HCEC 1CT (cell line): ENCODE results near the gene DIAPH1.

ENCODE experiments used
- DNase-seq: peaks from one replicate; pipeline ENCODE4 v3.0.0-alpha.2; 2017

Gene DIAPH1

DNA sequence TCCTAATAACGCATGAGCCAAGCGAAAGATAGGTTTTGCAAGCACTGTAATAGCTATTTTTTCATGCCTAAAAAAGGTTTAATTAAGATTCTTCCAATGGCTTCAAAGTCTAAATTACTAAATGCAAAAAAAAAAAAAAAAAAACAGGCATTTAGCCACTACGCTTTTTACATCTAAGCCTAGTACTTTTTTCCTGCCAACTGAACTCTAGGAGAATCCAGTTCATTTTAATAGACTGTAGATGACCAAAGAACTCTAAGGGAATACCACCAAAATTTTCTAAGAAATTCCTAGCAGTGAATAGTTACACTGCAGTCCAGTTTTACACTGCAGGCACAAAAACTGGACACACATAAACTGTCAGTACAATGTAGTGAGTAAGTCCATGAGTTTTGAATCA lies 9.8 kb downstream of the DIAPH1 start:
- no peak for DNase-seq

- no peak for DNase-seq
Observed at GRCh38 chr5:141608557-141608956, 10.2 kb downstream of the DIAPH1 start.

DNA sequence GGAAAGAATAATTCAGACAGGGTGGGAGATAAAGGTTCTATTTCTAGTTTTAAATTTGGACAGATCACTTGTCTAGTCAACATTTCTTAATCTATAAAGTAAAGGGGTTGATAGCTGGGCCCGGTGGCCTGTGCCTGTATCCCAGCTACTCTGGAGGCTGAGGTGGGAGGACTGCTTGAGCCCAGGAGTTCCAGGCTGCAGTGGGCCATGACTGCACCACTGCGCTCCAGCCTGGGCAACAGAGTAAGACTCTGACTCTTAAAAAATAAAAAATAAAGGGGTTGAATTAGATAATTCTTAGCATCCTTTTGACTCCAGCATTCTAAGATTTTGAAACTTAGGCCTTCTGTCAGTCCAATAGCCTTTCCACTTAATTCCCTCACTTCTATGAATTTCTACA lies 10.8 kb downstream of the DIAPH1 start:
- DNase-seq = no peak

DNA sequence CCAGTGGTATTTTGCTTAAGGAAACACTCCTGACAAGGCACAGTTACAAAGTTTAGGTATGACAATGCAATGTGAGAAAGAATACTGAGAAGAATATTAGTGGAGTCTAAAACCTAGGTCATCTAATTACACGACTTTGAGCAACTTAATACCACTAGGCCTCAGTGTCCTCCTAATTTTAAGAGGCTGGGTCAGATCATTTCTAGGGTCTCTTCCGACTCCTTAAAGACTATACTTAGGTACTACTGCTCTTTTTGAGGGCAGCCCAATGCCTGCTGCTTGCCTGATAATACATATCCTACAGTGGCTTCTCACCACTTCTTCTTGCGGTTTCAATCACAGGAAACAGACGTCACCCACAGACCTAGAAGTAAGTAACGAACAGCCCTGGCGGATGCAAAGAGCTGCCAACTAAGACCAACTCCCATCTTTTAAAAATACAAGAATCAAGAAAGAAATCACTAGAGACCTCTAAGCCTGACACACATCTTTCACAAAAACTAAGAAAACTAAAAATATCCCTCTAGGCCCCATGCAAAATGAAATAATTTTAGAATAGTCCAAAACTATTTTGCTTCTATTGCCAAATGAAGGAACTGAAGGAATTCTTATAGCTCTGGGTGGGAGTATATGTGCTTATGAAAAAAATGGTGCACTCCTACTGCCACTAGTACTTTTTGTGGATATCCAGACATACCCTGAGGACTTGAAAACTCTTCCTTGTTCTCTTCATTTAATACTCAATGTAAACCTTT lies 13.1 kb downstream of the DIAPH1 start:
- DNase-seq = no peak

DNA sequence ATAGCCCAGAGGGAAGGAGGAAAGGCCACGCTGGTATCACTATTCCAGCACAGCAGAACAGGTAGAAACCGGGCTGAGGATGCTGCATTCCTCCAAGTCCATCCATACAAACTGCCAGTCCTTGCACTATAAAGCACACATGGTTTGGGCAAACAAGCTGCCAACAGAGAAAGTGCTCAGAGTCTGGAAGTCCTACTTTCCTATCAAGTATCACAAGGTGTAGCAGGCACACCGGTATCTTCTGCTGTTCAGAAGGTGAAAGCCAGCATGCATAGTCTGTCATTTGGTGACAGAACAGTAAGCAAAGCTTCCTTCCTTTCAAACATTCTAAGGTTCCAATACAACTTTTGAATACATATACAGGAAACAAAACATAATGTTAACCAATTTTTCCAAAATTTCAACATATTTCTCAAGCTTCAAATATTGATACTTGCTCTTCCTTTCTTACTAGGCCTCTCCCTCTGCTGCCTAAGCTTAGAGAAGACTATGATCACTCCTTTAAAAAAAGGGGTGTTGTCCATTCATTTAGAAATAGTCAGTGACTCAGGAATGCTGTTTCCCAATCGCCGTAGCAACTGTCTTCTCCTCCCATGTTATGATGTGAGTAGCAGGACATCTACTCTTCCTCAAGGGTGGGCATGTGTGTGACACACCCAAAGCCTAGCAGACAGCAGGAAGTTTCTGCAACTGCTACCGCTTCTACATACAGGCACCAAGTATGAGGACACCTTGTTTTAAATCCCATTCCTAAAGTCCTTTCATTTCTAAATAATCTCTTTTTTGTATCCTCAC lies 14.7 kb downstream of the DIAPH1 start:
- peak; percentile 94 for DNase-seq

DNA sequence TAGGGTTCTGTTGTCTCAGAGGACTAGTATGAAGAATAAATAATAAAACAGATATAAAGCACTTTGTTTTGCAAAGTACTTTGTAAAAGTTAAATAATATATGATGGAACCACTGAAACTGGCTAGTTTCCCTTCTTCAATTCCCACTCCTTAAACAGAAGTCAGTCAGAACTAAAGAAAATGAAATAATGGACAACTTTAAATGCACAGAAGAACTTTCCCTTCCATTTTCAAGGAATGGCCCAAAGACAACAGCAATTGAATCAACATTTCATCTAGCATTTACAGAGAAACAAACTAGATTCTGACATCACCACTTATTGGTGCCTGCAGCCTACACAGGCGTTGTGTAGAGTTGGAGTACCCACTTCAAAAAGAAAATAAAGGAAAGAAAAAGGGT lies 16.2 kb downstream of the DIAPH1 start:
- no peak for DNase-seq

- DNase-seq = peak; percentile 45
Observed at GRCh38 chr5:141598391-141599345, 20.1 kb downstream of the DIAPH1 start.

DNA sequence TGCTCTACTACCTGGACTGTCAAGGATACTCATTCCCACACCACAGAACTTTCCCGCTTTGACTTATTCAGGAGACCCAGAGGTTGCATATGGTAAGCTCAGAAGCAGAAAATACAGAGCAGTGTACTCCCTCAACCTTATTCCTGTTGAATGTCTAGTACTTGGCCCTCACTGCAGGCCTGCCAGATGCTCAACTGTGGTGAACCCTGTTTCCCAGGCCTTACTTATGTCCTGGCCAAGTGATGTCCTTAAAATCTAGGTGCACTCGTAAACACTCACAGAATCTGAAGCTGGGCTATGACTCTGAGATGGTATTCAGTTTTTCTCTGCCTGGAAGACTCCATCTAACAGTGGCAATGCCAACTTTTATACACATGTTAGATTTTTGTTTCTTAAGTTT lies 21.0 kb downstream of the DIAPH1 start:
- no peak for DNase-seq

- DNase-seq = no peak
Observed at GRCh38 chr5:141597394-141597793, 21.4 kb downstream of the DIAPH1 start.

DNA sequence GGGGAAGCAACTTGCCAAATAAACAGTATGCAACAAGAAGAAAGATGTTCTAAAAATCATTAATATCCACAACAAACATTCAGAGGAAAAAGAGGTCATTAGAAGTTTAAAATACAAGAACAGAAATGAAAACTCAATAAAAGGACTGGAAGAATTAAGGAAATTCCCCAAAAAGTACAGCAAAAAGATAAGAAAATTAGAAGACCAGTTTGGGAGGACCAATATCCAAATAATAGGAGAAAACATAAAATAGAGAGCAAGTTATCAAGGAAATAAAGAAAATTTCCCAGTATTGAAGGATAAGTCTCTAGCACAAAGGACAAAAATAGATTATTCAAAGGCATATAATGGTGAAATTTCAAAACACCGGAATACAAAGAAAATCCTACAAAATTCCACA lies 21.9 kb downstream of the DIAPH1 start:
- DNase-seq = no peak

DNA sequence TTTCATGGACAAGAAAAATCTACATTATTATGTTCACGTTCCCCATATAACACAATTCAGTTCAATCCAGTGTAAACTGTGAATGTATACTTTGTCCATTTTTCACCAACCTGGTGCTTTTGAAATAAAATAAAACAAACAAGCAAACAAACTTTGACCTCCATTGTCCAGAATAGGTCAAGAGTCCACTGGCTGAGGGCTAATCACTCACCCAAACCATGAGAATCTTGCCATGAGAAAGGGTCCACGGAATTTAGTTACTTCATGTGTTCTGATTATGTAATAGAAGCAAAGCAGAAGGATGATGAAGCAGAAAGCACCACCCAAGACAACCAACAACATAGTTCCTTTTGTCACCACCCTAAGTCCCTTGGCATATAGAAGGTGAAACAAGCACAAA lies 28.7 kb downstream of the DIAPH1 start:
- no peak for DNase-seq

DNA sequence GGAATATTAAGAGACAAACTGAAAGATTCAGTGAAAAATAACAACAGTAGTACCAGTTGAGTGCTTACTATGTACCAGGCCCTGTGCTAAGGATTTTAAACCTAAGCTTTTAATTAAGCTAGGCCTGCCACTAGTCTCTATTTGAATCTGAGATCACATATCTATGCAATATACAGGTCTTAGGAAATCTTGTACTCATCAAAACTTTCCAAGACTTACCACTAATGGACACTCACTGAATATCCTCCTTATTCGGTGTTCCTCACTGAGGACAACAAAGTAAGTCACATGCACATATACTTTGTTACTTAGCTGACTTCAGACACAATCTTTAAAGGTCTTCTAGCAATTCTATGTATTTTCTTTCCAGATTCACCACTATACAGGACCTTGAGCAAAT lies 32.6 kb downstream of the DIAPH1 start:
- DNase-seq = no peak

- no peak for DNase-seq
Observed at GRCh38 chr5:141585594-141585993, 33.2 kb downstream of the DIAPH1 start.

- no peak for DNase-seq
Observed at GRCh38 chr5:141574122-141574510, 44.7 kb downstream of the DIAPH1 start.

- DNase-seq = no peak
Observed at GRCh38 chr5:141573489-141574121, 45.2 kb downstream of the DIAPH1 start.

- DNase-seq = no peak
Observed at GRCh38 chr5:141570655-141571054, 48.1 kb downstream of the DIAPH1 start.

DNA sequence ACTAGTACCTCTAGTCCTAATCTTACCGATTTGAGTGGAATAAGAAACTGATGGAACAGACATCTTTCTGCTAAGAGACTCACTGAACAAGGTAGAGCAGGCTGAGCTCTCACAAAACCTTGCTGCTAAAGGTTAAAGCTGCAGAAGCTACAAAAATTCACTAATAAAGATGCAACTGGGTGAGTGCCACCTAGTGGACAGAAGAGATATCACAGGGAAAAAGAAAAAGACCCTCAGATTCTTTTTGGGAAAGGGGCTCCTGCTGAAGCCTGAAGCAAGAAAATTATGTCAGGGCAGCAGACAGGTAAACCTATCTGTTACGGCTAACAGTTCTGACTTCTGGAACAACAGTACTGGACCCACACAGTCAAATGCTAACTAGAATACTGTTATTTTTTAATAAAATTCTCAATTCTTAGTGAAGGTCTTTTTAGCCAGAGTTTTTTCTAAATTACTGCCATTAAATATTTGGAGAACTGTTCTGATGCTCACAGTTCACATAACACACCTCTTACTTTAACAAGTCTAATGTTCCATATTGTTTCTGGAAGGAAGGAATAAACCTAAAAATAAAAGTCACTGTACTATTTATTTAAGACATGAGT lies 51.2 kb downstream of the DIAPH1 start:
- no peak for DNase-seq

DNA sequence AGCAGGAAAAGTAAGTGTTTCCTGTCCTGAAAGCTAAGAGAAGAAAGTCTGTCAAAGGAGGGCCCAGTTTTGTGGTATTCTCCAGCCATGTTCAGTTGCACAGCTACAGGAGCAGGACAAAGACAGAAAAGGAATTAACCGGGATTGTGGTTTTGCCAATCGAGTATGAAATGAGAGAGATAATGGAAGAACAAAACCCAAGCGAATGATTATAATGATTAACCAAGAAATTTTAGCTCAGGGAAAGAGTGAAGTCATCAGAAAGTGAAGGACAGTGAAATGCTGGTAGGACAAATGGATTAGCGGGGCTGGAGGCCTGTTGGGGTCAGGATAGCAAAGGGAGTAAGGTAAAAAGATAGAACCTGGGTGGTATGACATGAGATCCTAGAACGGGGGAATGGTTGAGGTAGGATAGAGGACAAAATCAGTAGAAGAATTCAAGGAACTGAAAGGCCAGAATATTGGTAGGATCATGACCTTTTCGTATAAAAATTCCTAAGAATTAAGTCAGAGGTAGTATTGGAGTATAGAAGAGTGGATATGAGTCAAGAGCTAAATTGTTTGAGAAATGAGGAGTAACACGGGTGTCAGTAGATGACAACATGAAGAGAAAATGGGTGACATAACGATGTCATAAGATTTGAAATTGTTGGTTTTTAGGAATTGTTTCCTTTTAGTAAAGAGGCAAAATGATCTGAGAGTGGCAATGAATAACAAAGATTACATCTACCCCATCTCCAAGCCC lies 52.8 kb downstream of the DIAPH1 start:
- peak; percentile 71 for DNase-seq

GRCh38 chr5:141564216-141564692 lies 54.5 kb downstream of the DIAPH1 start:
- DNase-seq = peak; percentile 94

DNA sequence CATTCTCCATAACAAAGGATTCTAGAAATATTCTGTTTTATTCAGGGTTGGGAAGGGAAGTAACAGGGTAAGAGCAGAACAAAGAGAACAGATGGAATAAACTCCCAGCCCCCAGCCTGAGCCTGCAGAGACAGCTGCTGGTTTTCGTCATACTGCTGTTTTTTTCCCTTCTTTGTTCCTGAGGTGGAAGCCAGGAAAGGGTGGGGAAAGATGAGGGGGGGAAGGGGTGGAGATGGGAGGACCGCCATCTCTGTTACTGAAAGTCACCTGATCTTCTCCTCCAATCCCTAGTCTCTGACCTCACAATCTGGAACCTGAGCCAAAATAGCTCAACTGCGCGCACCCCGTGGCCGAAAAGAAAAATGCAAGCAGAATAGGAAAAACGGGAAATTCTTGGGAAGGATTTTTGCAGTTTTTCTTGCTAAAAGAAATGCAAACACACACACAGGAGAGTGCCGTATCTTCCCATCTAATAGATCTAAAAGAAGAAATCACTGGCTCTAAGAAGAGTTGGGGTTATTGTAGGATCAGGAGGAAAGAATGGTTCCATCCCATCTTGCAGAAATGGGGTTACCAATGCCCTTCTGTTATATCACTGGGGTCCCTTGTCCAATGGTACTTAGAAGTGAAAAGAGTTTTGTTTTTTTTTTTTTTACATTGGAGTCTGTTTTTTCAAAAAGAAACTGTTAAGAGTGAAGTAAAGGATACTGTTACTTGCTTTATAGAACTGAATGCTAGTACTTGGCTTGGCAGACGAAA lies 57.9 kb downstream of the DIAPH1 start:
- peak; percentile 96 for DNase-seq

GRCh38 chr5:141560151-141560550 lies 58.6 kb downstream of the DIAPH1 start:
- peak; percentile 7 for DNase-seq
